ENCODE data around the gene CTSE. TPM values are rescaled to one million over a fixed set of nuclear protein-coding genes. Genes with fewer than 3 reads are reported as not detected.
"Not testable (repeated sequence)": the region's sequence is repeated elsewhere in the genome, so short reads cannot be mapped to it uniquely, and the experiment has no call there.

Gene CTSE
- total and polyA plus RNA-seq, 4 donors = 0.26 to 18.9 (median 0.69) TPM; not detected in 1

- 94 to 95% methylated on average over 7 of the region's 7 CpGs for WGBS, 2 donors
- H3K27ac ChIP-seq (ENCODE audit: low read depth in 1 of 2, low read length in 2 of 2) = peak overlapping the region in 1 of 2 donors; percentile 11
- ATAC-seq (ENCODE audit: low FRiP score) (no peak), DNase-seq (no peak)
- peaks cover 2 to 3% of the 10 kb centered on the region in 2 donors for H3K4me1 ChIP-seq (ENCODE audit: control insufficient read depth in 1 of 2, insufficient read depth in 2 of 2, low read length in 2 of 2)
- no peak overlapping the region for H3K4me3 ChIP-seq (ENCODE audit: low read length in 2 of 2)
- no peaks in the 10 kb centered on the region for H3K36me3 ChIP-seq (ENCODE audit: control insufficient read depth in 1 of 2, insufficient read depth in 2 of 2, low read length in 1 of 2)
- no peaks in the 10 kb centered on the region for H3K9me3 ChIP-seq (ENCODE audit: control insufficient read depth, low read length)
- intact Hi-C loops (cut with DNase I) = loop anchor here in 1 of 2 donors (5.0 kb wide), 1 partner anchor 103 kb away; no protein-coding TSS in a partner anchor
- no peaks in the 10 kb centered on the region for H3K27me3 ChIP-seq (ENCODE audit: control insufficient read depth in 1 of 2, insufficient read depth in 2 of 2, low read length in 1 of 2)
These were observed 19.6 kb downstream of the CTSE start for GRCh38 chr1:206003854-206004800.

GRCh38 chr1:206002871-206003801, 20.6 kb downstream of the CTSE start, which contains the start of gene RAB7B:
Gene RAB7B (minus strand): TSS chr1:206003395. CDS start chr1:205994135, 9,260 bp downstream.
- peak within 1 kb of the TSS in 1 of 2 donors; percentile 35 for H3K4me3 ChIP-seq (ENCODE audit: low read length in 2 of 2)
- no peaks in the 10 kb centered on the region for H3K36me3 ChIP-seq (ENCODE audit: control insufficient read depth in 1 of 2, insufficient read depth in 2 of 2, low read length in 1 of 2)
- H3K4me1 ChIP-seq (ENCODE audit: control insufficient read depth in 1 of 2, insufficient read depth in 2 of 2, low read length in 2 of 2) = peaks cover 2 to 3% of the 10 kb centered on the region in 2 donors
- no peaks in the 10 kb centered on the region for H3K27me3 ChIP-seq (ENCODE audit: control insufficient read depth in 1 of 2, insufficient read depth in 2 of 2, low read length in 1 of 2)
- DNase-seq (peak; percentile 87 to 92), ATAC-seq (ENCODE audit: low FRiP score) (peak; percentile 86)
- H3K27ac ChIP-seq (ENCODE audit: low read depth in 1 of 2, low read length in 2 of 2) = peak within 1 kb of the TSS in 1 of 2 donors; percentile 62
- intact Hi-C loops (cut with DNase I) = loop anchor here in 1 of 2 donors (5.0 kb wide), 1 partner anchor 104 kb away; no protein-coding TSS in a partner anchor
- WGBS, 2 donors = 4 to 7% methylated on average over 12 of the region's 12 CpGs
- H3K9me3 ChIP-seq (ENCODE audit: control insufficient read depth, low read length) = no peaks in the 10 kb centered on the region

- no peak for ATAC-seq (ENCODE audit: low FRiP score)
- Histone ChIP-seq H3K9me3 (ENCODE audit: control insufficient read depth, low read length) (no peaks in the 10 kb centered on the region), H3K4me3 (ENCODE audit: low read length in 2 of 2) (no peak overlapping the region), H3K4me1 (ENCODE audit: control insufficient read depth in 1 of 2, insufficient read depth in 2 of 2, low read length in 2 of 2) (peaks cover 2 to 3% of the 10 kb centered on the region in 2 donors), H3K27ac (ENCODE audit: low read depth in 1 of 2, low read length in 2 of 2) (no peak overlapping the region), H3K27me3 (ENCODE audit: control insufficient read depth in 1 of 2, insufficient read depth in 2 of 2, low read length in 1 of 2) (no peaks in the 10 kb centered on the region), H3K36me3 (ENCODE audit: control insufficient read depth in 1 of 2, insufficient read depth in 2 of 2, low read length in 1 of 2) (no peaks in the 10 kb centered on the region)
- WGBS, 2 donors = 84 to 89% methylated on average over 3 of the region's 3 CpGs
- intact Hi-C loops (cut with DNase I) = loop anchor here in 1 of 2 donors (5.0 kb wide), 1 partner anchor 105 kb away; no protein-coding TSS in a partner anchor
- no peak for DNase-seq
These were observed 21.5 kb downstream of the CTSE start for GRCh38 chr1:206002160-206002559.

GRCh38 chr1:206001476-206001888, 22.2 kb downstream of the CTSE start:
- H3K4me3 ChIP-seq (ENCODE audit: low read length in 2 of 2) = no peak overlapping the region
- ATAC-seq (ENCODE audit: low FRiP score) = peak; percentile 71
- H3K27me3 ChIP-seq (ENCODE audit: control insufficient read depth in 1 of 2, insufficient read depth in 2 of 2, low read length in 1 of 2) = no peaks in the 10 kb centered on the region
- no peaks in the 10 kb centered on the region for H3K36me3 ChIP-seq (ENCODE audit: control insufficient read depth in 1 of 2, insufficient read depth in 2 of 2, low read length in 1 of 2)
- DNase-seq = peak in 1 of 2 donors; percentile 74
- intact Hi-C loops (cut with DNase I) = loop anchor here in 1 of 2 donors (5.0 kb wide), 1 partner anchor 106 kb away; no protein-coding TSS in a partner anchor
- 2 to 3% methylated on average over 3 of the region's 3 CpGs for WGBS, 2 donors
- H3K4me1 ChIP-seq (ENCODE audit: control insufficient read depth in 1 of 2, insufficient read depth in 2 of 2, low read length in 2 of 2) = peaks cover 2 to 3% of the 10 kb centered on the region in 2 donors
- H3K27ac ChIP-seq (ENCODE audit: low read depth in 1 of 2, low read length in 2 of 2) = no peak overlapping the region
- no peaks in the 10 kb centered on the region for H3K9me3 ChIP-seq (ENCODE audit: control insufficient read depth, low read length)

GRCh38 chr1:206000641-206001339, 22.9 kb downstream of the CTSE start:
- Histone ChIP-seq H3K27me3 (ENCODE audit: control insufficient read depth in 1 of 2, insufficient read depth in 2 of 2, low read length in 1 of 2) (no peaks in the 10 kb centered on the region), H3K27ac (ENCODE audit: low read depth in 1 of 2, low read length in 2 of 2) (no peak overlapping the region), H3K9me3 (ENCODE audit: control insufficient read depth, low read length) (no peaks in the 10 kb centered on the region), H3K36me3 (ENCODE audit: control insufficient read depth in 1 of 2, insufficient read depth in 2 of 2, low read length in 1 of 2) (no peaks in the 10 kb centered on the region), H3K4me3 (ENCODE audit: low read length in 2 of 2) (no peak overlapping the region), H3K4me1 (ENCODE audit: control insufficient read depth in 1 of 2, insufficient read depth in 2 of 2, low read length in 2 of 2) (peaks cover 2 to 3% of the 10 kb centered on the region in 2 donors)
- 83 to 85% methylated on average over 8 of the region's 8 CpGs for WGBS, 2 donors
- ATAC-seq (ENCODE audit: low FRiP score) = no peak
- no peak for DNase-seq
- intact Hi-C loops (cut with DNase I) = loop anchor here in 1 of 2 donors (5.0 kb wide), 1 partner anchor 107 kb away; no protein-coding TSS in a partner anchor

- Histone ChIP-seq H3K36me3 (ENCODE audit: control insufficient read depth in 1 of 2, insufficient read depth in 2 of 2, low read length in 1 of 2) (no peaks in the 10 kb centered on the region), H3K27ac (ENCODE audit: low read depth in 1 of 2, low read length in 2 of 2) (no peak overlapping the region), H3K4me3 (ENCODE audit: low read length in 2 of 2) (no peak overlapping the region), H3K4me1 (ENCODE audit: control insufficient read depth in 1 of 2, insufficient read depth in 2 of 2, low read length in 2 of 2) (peaks cover 2 to 3% of the 10 kb centered on the region in 2 donors), H3K9me3 (ENCODE audit: control insufficient read depth, low read length) (no peaks in the 10 kb centered on the region), H3K27me3 (ENCODE audit: control insufficient read depth in 1 of 2, insufficient read depth in 2 of 2, low read length in 1 of 2) (no peaks in the 10 kb centered on the region)
- 58 to 67% methylated on average over 13 of the region's 13 CpGs for WGBS, 2 donors
- DNase-seq = no peak
- intact Hi-C loops (cut with DNase I) = no loop called here
- no peak for ATAC-seq (ENCODE audit: low FRiP score)
These were observed 25.0 kb downstream of the CTSE start for GRCh38 chr1:205998457-205999241.

GRCh38 chr1:205996641-205997040, 27.1 kb downstream of the CTSE start:
- H3K36me3 ChIP-seq (ENCODE audit: control insufficient read depth in 1 of 2, insufficient read depth in 2 of 2, low read length in 1 of 2); H3K27me3 ChIP-seq (ENCODE audit: control insufficient read depth in 1 of 2, insufficient read depth in 2 of 2, low read length in 1 of 2); H3K4me3 ChIP-seq (ENCODE audit: low read length in 2 of 2); ATAC-seq (ENCODE audit: low FRiP score); H3K27ac ChIP-seq (ENCODE audit: low read depth in 1 of 2, low read length in 2 of 2); H3K4me1 ChIP-seq (ENCODE audit: control insufficient read depth in 1 of 2, insufficient read depth in 2 of 2, low read length in 2 of 2); H3K9me3 ChIP-seq (ENCODE audit: control insufficient read depth, low read length); intact Hi-C loops (cut with DNase I); DNase-seq: not testable (repeated sequence)
- 95 to 96% methylated on average over 1 of the region's 1 CpG for WGBS, 2 donors
